Measurements from ENCODE around the gene PRMT5.

Gene PRMT5

GRCh38 chr14:22896356-22896755, 32.8 kb downstream of the PRMT5 start:
- DNase-seq: no peak

GRCh38 chr14:22895402-22895801, 33.8 kb downstream of the PRMT5 start:
- no peak for DNase-seq

GRCh38 chr14:22893706-22894105, 35.5 kb downstream of the PRMT5 start:
- DNase-seq: no peak

GRCh38 chr14:22892488-22892887, 36.7 kb downstream of the PRMT5 start:
- no peak for DNase-seq

GRCh38 chr14:22890416-22890815, 38.8 kb downstream of the PRMT5 start:
- no peak for DNase-seq

- no peak for DNase-seq
These were observed 40.5 kb downstream of the PRMT5 start for GRCh38 chr14:22888662-22889061.

GRCh38 chr14:22887990-22888378, 41.2 kb downstream of the PRMT5 start:
- DNase-seq: peak; percentile 45 to 60

- DNase-seq: peak; percentile 31 to 44
These were observed 41.8 kb downstream of the PRMT5 start for GRCh38 chr14:22887260-22887989.

GRCh38 chr14:22886500-22887259, 42.5 kb downstream of the PRMT5 start:
- peak; percentile 77 to 78 for DNase-seq

GRCh38 chr14:22885975-22886374, 43.2 kb downstream of the PRMT5 start:
- no peak for DNase-seq

GRCh38 chr14:22884738-22885523, 44.2 kb downstream of the PRMT5 start:
- DNase-seq: no peak

GRCh38 chr14:22884076-22884737, 45.0 kb downstream of the PRMT5 start:
- DNase-seq: no peak

- no peak for DNase-seq
These were observed 45.8 kb downstream of the PRMT5 start, which contains the start of gene REM2 for GRCh38 chr14:22883173-22883976. REM2 (plus strand) TSS chr14:22883222; CDS start chr14:22883288, 66 bp downstream.

GRCh38 chr14:22882529-22883172, 46.5 kb downstream of the PRMT5 start:
- peak; percentile 25 to 32 for DNase-seq

- no peak for DNase-seq
These were observed 47.1 kb downstream of the PRMT5 start for GRCh38 chr14:22882064-22882463.

GRCh38 chr14:22878271-22879246, 50.6 kb downstream of the PRMT5 start:
- DNase-seq: no peak

- DNase-seq: no peak
These were observed 52.1 kb downstream of the PRMT5 start for GRCh38 chr14:22877000-22877501.

- no peak for DNase-seq
These were observed 53.3 kb downstream of the PRMT5 start for GRCh38 chr14:22875748-22876319.

- DNase-seq: no peak
These were observed 54.0 kb downstream of the PRMT5 start for GRCh38 chr14:22875003-22875747.

All from activated CD4-positive, alpha-beta T cell treated with anti-CD3 and anti-CD28 coated beads, Interleukin-2, amount 50 U/mL, for 48 hours (primary cell).